Muscle layer of colon (tissue), 2 donors: ENCODE measurements around the gene CDCA3.

Experiments
- H3K27ac ChIP-seq: one replicate; pipeline ENCODE4 v1.7.0; 2013; ENCODE audit warnings: low read depth, mild to moderate bottlenecking, low read length, moderate library complexity
- H3K27me3 ChIP-seq, 2 donors: one replicate each; pipeline ENCODE4 v1.7.0; 2013; ENCODE audit warnings: low read length in 2 of 2, mild to moderate bottlenecking in 2 of 2; ENCODE audit not compliant: insufficient read depth in 2 of 2, control insufficient read depth in 1 of 2
- H3K36me3 ChIP-seq: one replicate; pipeline ENCODE4 v1.7.0; 2013; ENCODE audit warnings: mild to moderate bottlenecking, low read length; ENCODE audit not compliant: insufficient read depth
- H3K4me1 ChIP-seq: one replicate; pipeline ENCODE4 v1.7.0; 2013; ENCODE audit warnings: mild to moderate bottlenecking, low read length; ENCODE audit not compliant: insufficient read depth
- H3K4me3 ChIP-seq, 2 donors: one replicate each; pipeline ENCODE4 v1.7.0; 2013; ENCODE audit warnings: low read length in 2 of 2, low read depth in 1 of 2, mild to moderate bottlenecking in 1 of 2, moderate library complexity in 1 of 2
- H3K9ac ChIP-seq: one replicate; pipeline ENCODE4 v1.7.0; 2013; ENCODE audit warnings: low read length
- H3K9me3 ChIP-seq: one replicate; pipeline ENCODE4 v1.7.0; 2013; ENCODE audit warnings: mild to moderate bottlenecking, low read length
- donor health status: abdominal sarcoma.
- donor health status: Adenocarcinoma of cecum.

The CDCA3 gene

DNA sequence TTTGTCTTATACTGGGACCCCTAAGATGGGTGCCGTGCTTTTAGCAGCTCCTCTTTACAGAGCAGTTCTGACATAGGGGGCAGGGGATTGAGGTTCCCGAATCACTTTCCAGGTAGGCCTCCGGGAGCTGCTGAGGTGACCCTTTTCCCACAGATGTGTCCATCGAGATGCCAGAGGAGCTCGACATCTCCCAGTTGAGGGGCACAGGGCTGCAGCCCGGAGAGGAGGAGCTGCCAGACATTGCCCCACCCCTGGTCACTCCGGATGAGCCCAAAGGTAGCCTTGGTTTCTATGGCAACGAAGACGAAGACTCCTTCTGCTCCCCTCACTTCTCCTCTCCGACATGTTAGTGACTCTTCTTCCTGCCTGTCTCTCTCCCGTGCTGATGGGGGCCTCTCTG is 11.9 kb upstream of the CDCA3 start:
- no peak overlapping the region for H3K4me3 ChIP-seq
- peaks cover 6% of the 10 kb centered on the region for H3K4me1 ChIP-seq
- H3K36me3 ChIP-seq = peaks cover 70% of the 10 kb centered on the region
- H3K9me3 ChIP-seq = no peaks in the 10 kb centered on the region
- no peak overlapping the region for H3K9ac ChIP-seq
- H3K27me3 ChIP-seq = no peaks in the 10 kb centered on the region
- H3K27ac ChIP-seq = no peak overlapping the region

DNA sequence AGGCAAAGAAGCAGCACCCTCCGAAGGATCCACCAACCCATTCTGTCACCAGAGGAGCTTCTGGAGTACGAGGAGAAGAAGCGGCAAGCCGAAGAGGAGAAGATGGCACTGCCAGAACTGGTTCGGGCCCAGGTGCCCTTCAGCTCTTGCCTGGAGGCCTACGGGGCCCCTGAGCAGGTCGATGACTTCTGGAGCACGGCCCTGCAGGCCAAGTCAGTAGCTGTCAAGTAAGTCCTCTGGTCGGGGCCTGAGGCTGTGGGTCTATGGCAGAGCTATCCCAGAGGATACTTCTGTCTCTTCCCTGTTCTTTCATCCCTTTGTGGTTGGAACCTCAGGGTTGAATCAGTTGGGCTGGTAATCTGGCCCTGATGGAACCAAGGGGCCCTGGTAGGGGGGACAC is 10.3 kb upstream of the CDCA3 start:
- peaks cover 86% of the 10 kb centered on the region for H3K36me3 ChIP-seq

DNA sequence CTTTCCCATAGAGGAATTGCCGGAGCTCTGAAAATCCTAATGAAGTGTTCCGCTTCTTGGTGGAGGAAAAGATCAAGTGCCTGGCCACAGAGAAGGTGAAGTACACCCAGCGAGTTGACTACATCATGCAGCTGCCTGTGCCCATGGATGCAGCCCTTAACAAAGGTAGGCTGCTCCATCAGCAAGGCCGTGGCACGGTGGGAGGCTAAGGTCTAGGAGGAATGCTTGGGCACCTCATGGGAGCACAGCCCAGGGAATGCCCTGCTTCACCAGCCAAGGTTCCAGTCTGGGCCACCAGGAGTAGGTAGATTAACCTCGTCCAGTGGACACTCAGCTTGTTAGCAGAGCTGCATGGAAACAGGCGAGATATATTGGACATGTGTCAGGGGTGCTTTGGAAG is 9.9 kb upstream of the CDCA3 start:
- Histone ChIP-seq H3K9me3 (no peaks in the 10 kb centered on the region), H3K4me1 (no peaks in the 10 kb centered on the region), H3K27ac (no peak overlapping the region), H3K4me3 (no peak overlapping the region), H3K27me3 (no peaks in the 10 kb centered on the region), H3K9ac (no peak overlapping the region), H3K36me3 (peaks cover 90% of the 10 kb centered on the region)

More for the DNA sequence above, 10.3 kb upstream of the CDCA3 start:
- no peak overlapping the region for H3K9ac ChIP-seq
- no peaks in the 10 kb centered on the region for H3K9me3 ChIP-seq
- H3K27ac ChIP-seq = no peak overlapping the region
- H3K4me1 ChIP-seq = no peaks in the 10 kb centered on the region
- H3K27me3 ChIP-seq = no peaks in the 10 kb centered on the region
- H3K4me3 ChIP-seq = no peak overlapping the region

DNA sequence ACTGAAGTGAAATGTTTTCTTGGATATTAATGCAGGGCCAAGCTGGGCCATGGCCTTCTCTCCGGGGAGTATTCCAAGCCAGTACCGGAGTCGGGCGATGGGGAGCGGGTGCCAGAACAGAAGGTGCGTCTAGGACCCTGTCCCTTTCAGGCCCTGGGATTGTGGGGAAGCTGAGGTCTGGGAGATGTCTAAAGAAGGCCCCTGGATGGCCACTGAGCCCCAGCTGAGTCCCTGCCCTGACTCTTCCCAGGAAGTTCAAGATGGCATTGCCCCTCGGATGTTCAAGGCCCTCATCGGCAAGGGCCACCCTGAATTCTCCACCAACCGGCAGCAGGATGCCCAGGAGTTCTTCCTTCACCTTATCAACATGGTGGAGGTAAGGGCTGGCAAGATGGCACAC is 9.0 kb upstream of the CDCA3 start:
- Histone ChIP-seq H3K27ac (no peak overlapping the region), H3K36me3 (peaks cover 97% of the 10 kb centered on the region)

DNA sequence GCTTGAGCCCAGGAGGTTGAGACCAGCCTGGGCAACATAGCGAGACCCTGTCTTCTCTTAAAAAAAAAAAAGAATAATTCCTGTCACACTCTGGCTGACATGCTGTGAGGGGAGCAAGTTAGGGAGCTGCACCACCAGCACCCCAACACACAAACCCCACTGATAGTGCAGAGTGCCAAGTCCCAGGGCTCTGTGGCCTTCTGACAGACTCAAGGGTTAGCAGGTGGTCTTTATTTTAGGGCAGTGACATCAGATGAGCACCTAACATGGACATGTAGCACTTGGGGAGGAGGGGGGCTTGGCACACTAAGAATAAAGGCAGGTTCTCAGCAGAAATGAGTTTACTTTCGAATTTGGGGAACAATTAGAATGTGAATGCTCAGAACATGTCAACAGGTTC is 7.7 kb upstream of the CDCA3 start:
- Histone ChIP-seq H3K27ac (no peak overlapping the region), H3K36me3 (peaks cover 85% of the 10 kb centered on the region), H3K9me3 (no peaks in the 10 kb centered on the region), H3K4me3 (no peak overlapping the region), H3K9ac (no peak overlapping the region), H3K27me3 (no peaks in the 10 kb centered on the region), H3K4me1 (peaks cover 5% of the 10 kb centered on the region)

More for the DNA sequence above, 9.0 kb upstream of the CDCA3 start:
- H3K9ac ChIP-seq = no peak overlapping the region
- H3K4me3 ChIP-seq = no peak overlapping the region
- H3K4me1 ChIP-seq = no peaks in the 10 kb centered on the region
- no peaks in the 10 kb centered on the region for H3K27me3 ChIP-seq
- H3K9me3 ChIP-seq = no peaks in the 10 kb centered on the region

DNA sequence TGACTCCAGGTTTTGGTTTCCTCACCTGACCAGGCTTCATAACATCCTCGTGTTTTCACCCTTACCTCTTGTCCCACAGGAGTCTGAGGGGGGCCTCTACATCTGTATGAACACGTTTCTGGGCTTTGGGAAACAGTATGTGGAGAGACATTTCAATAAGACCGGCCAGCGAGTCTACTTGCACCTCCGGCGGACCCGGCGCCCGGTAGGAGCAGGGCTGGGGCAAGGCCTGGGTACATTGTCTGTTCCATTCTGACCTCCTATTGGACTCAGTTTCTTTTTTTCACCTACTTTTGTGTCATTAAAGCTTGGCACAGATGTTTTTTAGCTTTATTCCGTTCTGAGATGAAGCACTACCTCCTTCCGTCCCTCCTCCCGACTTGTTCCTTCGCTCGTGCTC is 4.2 kb upstream of the CDCA3 start:
- Histone ChIP-seq H3K9me3 (no peaks in the 10 kb centered on the region), H3K4me1 (peaks cover 21% of the 10 kb centered on the region), H3K36me3 (peaks cover 51% of the 10 kb centered on the region), H3K4me3 (no peak overlapping the region), H3K27ac (peak overlapping the region; percentile 10), H3K27me3 (no peaks in the 10 kb centered on the region), H3K9ac (no peak overlapping the region)

DNA sequence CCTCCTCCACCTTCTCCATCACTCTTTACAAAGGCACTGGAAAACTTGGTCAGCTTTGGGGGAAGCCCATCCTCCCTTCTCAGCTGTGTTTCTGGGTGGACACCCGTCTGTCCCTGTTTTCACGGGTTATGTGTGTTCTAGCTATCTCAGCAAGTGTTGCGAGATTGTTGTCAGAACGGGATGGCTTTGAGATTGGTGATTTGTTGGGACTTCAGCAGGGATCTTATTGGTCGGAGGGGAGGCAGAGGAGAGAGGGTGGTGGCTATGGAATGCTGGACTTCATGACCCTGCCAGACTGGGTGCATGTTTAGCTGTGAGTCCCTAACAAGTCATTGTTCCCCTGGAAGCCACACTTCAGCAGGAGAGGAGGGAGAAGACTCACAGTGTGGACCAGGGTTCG is 3.0 kb upstream of the CDCA3 start:
- Histone ChIP-seq H3K9ac (peak overlapping the region; percentile 69), H3K27ac (peak overlapping the region; percentile 8), H3K27me3 (no peaks in the 10 kb centered on the region), H3K4me1 (peaks cover 21% of the 10 kb centered on the region), H3K9me3 (no peaks in the 10 kb centered on the region), H3K36me3 (peaks cover 40% of the 10 kb centered on the region), H3K4me3 (no peak overlapping the region)

DNA sequence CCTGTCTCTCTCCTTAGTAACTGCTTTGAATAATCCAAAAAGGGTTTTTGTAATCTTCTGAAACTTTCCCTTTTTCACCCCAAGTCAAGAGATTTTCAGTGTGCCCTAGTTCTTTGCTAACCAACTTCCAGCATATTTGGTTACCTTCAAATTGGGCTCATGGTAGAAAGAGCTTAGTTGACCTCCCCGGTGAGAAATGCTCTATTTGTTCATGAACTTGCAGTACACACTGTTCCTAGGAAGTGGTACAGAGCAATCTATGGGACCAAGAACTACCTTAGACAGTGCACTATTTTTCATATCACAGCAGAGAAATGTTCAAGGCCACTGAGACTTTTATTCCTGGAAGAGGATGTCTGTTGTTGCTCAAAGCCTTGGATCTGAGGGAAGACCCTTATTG is 2.5 kb upstream of the CDCA3 start:
- Histone ChIP-seq H3K27ac (peak overlapping the region; percentile 8), H3K9ac (peak overlapping the region; percentile 69), H3K4me3 (peak overlapping the region in 1 of 2 donors; percentile 82), H3K9me3 (no peaks in the 10 kb centered on the region), H3K36me3 (peaks cover 35% of the 10 kb centered on the region), H3K27me3 (no peaks in the 10 kb centered on the region), H3K4me1 (peaks cover 21% of the 10 kb centered on the region)

DNA sequence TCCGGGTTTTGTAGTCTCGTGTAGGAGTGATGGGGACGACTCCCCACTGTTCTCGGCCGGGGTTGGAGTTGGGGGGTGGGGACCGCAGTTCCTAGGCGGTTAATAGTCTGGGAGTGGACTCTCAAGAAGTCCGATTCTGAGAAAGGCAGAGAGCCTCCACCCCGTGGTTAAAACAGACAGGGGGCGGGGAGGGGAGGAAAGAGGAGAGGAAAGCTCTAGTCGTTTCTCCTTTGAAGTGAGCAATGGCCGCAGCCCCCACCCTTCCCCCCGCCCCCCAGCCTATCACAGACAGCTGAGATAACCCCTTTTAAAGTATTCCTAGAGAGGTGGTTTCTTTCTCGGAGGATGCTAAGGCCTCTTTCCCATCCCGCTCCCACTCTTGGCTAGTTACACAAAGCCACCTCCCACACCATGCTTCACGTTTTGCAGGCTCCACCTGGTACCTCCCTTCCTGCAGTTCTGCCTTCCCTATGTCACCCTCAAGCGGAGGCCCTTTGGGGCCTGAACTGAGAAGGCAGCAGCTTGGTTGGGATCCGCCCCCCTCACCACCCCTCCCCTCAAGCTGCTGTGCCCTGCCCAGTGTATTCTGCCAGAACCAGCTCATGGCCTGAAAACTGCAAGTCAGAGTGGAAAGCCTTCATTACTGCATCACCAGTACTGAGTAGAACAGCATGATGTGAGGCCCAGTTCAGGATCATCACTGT is 1.7 kb upstream of the CDCA3 start:
- Histone ChIP-seq H3K4me1 (peaks cover 21% of the 10 kb centered on the region), H3K9ac (peak overlapping the region; percentile 69), H3K27me3 (no peaks in the 10 kb centered on the region), H3K36me3 (peaks cover 31% of the 10 kb centered on the region), H3K27ac (peak overlapping the region; percentile 8), H3K4me3 (peak overlapping the region; percentile 9 to 82), H3K9me3 (no peaks in the 10 kb centered on the region)

DNA sequence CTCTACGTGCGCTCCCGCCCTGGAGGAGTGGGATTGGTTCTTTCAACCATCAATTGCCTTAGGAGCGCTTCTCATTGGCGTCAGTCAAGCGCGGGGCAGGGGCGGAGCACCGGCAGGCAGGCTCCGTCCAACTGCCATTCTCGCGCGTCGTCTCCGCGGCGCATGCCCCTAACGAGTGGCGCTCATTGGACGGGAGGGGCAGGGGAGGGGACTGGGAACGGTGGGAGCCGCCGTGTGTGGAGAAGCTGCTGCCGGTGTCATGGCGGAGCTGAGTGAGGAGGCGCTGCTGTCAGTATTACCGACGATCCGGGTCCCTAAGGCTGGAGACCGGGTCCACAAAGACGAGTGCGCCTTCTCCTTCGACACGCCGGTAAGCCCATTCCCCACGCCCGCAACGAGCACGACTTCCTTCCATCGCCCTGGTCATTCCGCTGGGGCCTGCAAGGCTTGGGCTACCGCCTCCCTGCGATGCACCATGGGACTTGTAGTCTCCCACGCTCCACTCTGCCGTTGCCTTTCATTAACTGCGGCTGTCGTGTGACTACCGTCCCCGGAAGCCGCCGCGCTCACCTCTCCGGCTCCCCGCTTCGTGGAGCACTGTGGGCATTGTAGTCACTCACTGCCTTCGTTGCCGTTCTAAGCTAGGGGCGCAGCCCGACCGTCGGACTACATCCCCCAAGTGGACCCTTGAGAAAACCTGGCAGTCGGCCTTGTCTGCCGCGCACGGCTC is 1.0 kb upstream of the CDCA3 start, which contains the start of gene USP5:
Gene USP5, plus strand, starts transcription at position 230 of the 730 bp plus-strand sequence. Its CDS starts 30 bp downstream, at position 260.
- Histone ChIP-seq H3K4me1 (peaks cover 21% of the 10 kb centered on the region), H3K27ac (peak within 1 kb of the TSS; percentile 94), H3K27me3 (no peaks in the 10 kb centered on the region), H3K9ac (peak within 1 kb of the TSS; percentile 69), H3K9me3 (no peaks in the 10 kb centered on the region), H3K4me3 (peak within 1 kb of the TSS; percentile 64 to 82), H3K36me3 (peaks cover 27% of the 10 kb centered on the region)

DNA sequence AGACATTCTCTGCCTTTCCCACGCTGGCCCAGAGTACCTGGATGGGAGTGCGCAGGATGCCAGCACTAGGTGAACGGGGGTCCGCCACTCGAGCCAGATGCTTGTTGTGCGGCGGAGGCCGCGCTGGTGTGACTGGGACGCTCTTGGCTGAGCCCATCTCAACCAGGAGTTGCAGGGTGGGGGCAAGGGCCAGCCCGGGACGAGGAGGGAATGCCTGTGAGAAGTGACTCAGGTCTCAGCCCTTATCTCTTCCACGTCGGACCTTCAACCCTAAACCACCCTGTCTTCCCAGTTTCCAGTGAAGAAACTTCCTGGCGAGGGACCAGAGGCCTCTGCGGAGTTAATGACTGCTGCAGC is 312 bp downstream of the CDCA3 start:
- peak overlapping the region in 1 of 2 donors; percentile 82 for H3K4me3 ChIP-seq
- no peak overlapping the region for H3K9ac ChIP-seq
- H3K4me1 ChIP-seq = peaks cover 21% of the 10 kb centered on the region
- no peaks in the 10 kb centered on the region for H3K27me3 ChIP-seq
- H3K27ac ChIP-seq = no peak overlapping the region
- no peaks in the 10 kb centered on the region for H3K9me3 ChIP-seq
- H3K36me3 ChIP-seq = peaks cover 25% of the 10 kb centered on the region
